NCI-H1092 (cell line): ENCODE data around the gene SPRYD3.
"Not testable (repeated sequence)": the region's sequence is repeated elsewhere in the genome, so short reads cannot be mapped to it uniquely, and the experiment has no call there.

ENCODE experiments used
- DNase-seq: peaks from one replicate; lab custom pipeline; 2025; lab: John Stamatoyannopoulos, UW

The SPRYD3 gene

GRCh38 chr12:53051058-53051880 is 27.9 kb downstream of the SPRYD3 start:
- no peak for DNase-seq

GRCh38 chr12:53050426-53051057 is 28.6 kb downstream of the SPRYD3 start:
- DNase-seq = no peak

- no peak for DNase-seq
These were observed 29.4 kb downstream of the SPRYD3 start, which contains the start of gene TNS2 for GRCh38 chr12:53049571-53050318. TSS of gene TNS2 (plus strand) at chr12:53050065. CDS start at chr12:53050186, 121 bp downstream.

- no peak for DNase-seq
These were observed 30.3 kb downstream of the SPRYD3 start for GRCh38 chr12:53048780-53049401.

GRCh38 chr12:53048033-53048779 is 31.0 kb downstream of the SPRYD3 start:
- DNase-seq = no peak

- DNase-seq = no peak
These were observed 31.8 kb downstream of the SPRYD3 start for GRCh38 chr12:53047221-53048032.

GRCh38 chr12:53046655-53047220 is 32.5 kb downstream of the SPRYD3 start:
- no peak for DNase-seq

GRCh38 chr12:53045696-53046045 is 33.5 kb downstream of the SPRYD3 start:
- no peak for DNase-seq

GRCh38 chr12:53044896-53045695 is 34.1 kb downstream of the SPRYD3 start:
- DNase-seq = no peak

- no peak for DNase-seq
These were observed 35.1 kb downstream of the SPRYD3 start for GRCh38 chr12:53044052-53044581.

GRCh38 chr12:53042607-53043454 is 36.4 kb downstream of the SPRYD3 start:
- no peak for DNase-seq

GRCh38 chr12:53039851-53040250 is 39.3 kb downstream of the SPRYD3 start:
- DNase-seq = no peak

- DNase-seq = no peak
These were observed 42.4 kb downstream of the SPRYD3 start for GRCh38 chr12:53036802-53037201.

- DNase-seq = no peak
These were observed 44.7 kb downstream of the SPRYD3 start for GRCh38 chr12:53034459-53034858.

GRCh38 chr12:53033832-53034231 is 45.4 kb downstream of the SPRYD3 start:
- DNase-seq = not testable (repeated sequence)

GRCh38 chr12:53031616-53032015 is 47.6 kb downstream of the SPRYD3 start:
- DNase-seq = no peak

- DNase-seq = not testable (repeated sequence)
These were observed 52.2 kb downstream of the SPRYD3 start for GRCh38 chr12:53027014-53027413.

GRCh38 chr12:53025250-53025649 is 53.9 kb downstream of the SPRYD3 start:
- no peak for DNase-seq
